ENCODE measurements around the gene PROSER3. TPM values are rescaled to one million over a fixed set of nuclear protein-coding genes. Genes with fewer than 3 reads are reported as not detected.

Gene PROSER3
- total and polyA plus RNA-seq, 2 of the 13 experiments (the other 11 are each of a cell fraction or from before 2014, with no cell fraction given): 5.1 to 5.7 TPM

DNA sequence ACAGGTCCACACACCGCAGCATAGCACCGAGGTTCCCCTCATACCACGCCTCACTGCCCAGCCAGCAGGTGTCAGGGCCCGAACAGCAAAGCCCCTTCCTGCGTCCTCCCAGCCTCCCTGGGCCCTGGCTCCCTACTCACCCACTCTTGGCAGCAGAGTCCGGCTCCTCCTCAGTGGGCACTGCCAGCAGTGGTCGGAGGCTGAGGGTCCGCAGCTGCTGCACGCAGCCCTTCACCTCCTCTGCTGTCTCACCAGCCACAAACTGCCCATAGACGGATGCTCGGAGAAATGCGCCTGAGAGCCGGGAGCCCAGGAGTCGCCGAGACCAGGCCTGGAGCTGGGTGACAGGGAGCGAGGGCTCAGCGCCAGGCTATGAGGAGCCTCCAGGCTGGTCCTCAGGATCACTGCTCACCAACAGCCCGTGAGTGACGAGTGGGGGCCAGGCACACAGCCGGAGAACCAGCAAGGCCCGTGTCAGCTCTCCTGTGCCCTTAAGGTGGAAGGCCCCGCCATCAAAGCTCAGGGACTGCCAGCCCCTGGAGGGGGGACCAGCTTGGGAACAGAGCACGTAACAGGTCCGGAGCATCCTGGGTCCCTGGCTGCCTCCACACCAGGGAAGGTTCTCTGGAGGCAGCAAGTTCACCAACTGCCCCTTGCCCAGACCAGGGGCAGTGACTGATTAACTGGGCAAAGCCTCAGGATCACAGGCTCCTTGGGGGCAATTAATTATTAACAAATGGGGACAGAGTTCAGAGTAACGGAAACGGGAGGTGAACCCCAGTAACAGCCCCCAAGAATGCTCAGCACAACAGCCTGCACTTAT is 54.5 kb downstream of the PROSER3 start, which contains the start of gene PRODH2 (continued):
- TF ChIP-seq, protein P1, sequence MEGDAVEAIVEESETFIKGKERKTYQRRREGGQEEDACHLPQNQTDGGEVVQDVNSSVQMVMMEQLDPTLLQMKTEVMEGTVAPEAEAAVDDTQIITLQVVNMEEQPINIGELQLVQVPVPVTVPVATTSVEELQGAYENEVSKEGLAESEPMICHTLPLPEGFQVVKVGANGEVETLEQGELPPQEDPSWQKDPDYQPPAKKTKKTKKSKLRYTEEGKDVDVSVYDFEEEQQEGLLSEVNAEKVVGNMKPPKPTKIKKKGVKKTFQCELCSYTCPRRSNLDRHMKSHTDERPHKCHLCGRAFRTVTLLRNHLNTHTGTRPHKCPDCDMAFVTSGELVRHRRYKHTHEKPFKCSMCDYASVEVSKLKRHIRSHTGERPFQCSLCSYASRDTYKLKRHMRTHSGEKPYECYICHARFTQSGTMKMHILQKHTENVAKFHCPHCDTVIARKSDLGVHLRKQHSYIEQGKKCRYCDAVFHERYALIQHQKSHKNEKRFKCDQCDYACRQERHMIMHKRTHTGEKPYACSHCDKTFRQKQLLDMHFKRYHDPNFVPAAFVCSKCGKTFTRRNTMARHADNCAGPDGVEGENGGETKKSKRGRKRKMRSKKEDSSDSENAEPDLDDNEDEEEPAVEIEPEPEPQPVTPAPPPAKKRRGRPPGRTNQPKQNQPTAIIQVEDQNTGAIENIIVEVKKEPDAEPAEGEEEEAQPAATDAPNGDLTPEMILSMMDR (CRISPR knock-in tag; IDR thresholded peaks at IDR 0.05): peak; percentile 69
- TF ChIP-seq, protein P2, sequence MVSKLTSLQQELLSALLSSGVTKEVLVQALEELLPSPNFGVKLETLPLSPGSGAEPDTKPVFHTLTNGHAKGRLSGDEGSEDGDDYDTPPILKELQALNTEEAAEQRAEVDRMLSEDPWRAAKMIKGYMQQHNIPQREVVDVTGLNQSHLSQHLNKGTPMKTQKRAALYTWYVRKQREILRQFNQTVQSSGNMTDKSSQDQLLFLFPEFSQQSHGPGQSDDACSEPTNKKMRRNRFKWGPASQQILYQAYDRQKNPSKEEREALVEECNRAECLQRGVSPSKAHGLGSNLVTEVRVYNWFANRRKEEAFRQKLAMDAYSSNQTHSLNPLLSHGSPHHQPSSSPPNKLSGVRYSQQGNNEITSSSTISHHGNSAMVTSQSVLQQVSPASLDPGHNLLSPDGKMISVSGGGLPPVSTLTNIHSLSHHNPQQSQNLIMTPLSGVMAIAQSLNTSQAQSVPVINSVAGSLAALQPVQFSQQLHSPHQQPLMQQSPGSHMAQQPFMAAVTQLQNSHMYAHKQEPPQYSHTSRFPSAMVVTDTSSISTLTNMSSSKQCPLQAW (CRISPR knock-in tag; IDR thresholded peaks at IDR 0.05): peak; percentile 100
- no peak for TF ChIP-seq SOX6 (IDR thresholded peaks at IDR 0.05)
- peak; percentile 74 for TF ChIP-seq SOX6 (CRISPR knock-in tag; IDR thresholded peaks at IDR 0.05)
- peak; percentile 33 for TF ChIP-seq IKZF4 (CRISPR knock-in tag; IDR thresholded peaks at IDR 0.05; ENCODE audit: borderline replicate concordance, low read depth, not compliant biosample characterization)
- peak; percentile 65; the same call in 1 of the 2 replicates for TF ChIP-seq SAFB2 (CRISPR knock-in tag; IDR thresholded peaks at IDR 0.05; ENCODE audit: borderline replicate concordance, low read depth)
- TF ChIP-seq ZNF780A (CRISPR knock-in tag; IDR thresholded peaks at IDR 0.05): 0 out of 2 replicates have a peak, but pooled peaks have one; percentile 11
- TF ChIP-seq HOXA3 (CRISPR knock-in tag; IDR thresholded peaks at IDR 0.05): peak; percentile 71; the same call in 1 of the 2 replicates
- 0 out of 2 replicates have a peak, but pooled peaks have one; percentile 45 for TF ChIP-seq ZSCAN21 (CRISPR knock-in tag; IDR thresholded peaks at IDR 0.05; ENCODE audit: borderline replicate concordance)
- no peak for TF ChIP-seq SALL2 (CRISPR knock-in tag; IDR thresholded peaks at IDR 0.05)
- TF ChIP-seq, protein P3, sequence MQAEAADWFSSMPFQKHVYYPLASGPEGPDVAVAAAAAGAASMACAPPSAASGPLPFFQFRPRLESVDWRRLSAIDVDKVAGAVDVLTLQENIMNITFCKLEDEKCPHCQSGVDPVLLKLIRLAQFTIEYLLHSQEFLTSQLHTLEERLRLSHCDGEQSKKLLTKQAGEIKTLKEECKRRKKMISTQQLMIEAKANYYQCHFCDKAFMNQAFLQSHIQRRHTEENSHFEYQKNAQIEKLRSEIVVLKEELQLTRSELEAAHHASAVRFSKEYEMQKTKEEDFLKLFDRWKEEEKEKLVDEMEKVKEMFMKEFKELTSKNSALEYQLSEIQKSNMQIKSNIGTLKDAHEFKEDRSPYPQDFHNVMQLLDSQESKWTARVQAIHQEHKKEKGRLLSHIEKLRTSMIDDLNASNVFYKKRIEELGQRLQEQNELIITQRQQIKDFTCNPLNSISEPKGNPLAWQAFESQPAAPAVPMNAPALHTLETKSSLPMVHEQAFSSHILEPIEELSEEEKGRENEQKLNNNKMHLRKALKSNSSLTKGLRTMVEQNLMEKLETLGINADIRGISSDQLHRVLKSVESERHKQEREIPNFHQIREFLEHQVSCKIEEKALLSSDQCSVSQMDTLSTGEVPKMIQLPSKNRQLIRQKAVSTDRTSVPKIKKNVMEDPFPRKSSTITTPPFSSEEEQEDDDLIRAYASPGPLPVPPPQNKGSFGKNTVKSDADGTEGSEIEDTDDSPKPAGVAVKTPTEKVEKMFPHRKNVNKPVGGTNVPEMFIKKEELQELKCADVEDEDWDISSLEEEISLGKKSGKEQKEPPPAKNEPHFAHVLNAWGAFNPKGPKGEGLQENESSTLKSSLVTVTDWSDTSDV (CRISPR knock-in tag; IDR thresholded peaks at IDR 0.05): peak; percentile 82; the same call in 1 of the 2 replicates
- TF ChIP-seq ZFY (CRISPR knock-in tag; IDR thresholded peaks at IDR 0.05): peak; percentile 20; the same call in 1 of the 2 replicates
- TF ChIP-seq ADNP (CRISPR knock-in tag; IDR thresholded peaks at IDR 0.05): no peak
- peak; percentile 20; the same call in 1 of the 2 replicates for TF ChIP-seq CEBPB (IDR thresholded peaks at IDR 0.05; ENCODE audit: borderline replicate concordance, low read depth, low read length)
- TF ChIP-seq ZNF558 (CRISPR knock-in tag; IDR thresholded peaks at IDR 0.05; ENCODE audit: borderline replicate concordance): peak; percentile 74; the same call in 1 of the 2 replicates
- peak; percentile 18; the same call in 1 of the 2 replicates for TF ChIP-seq MEIS2 (CRISPR knock-in tag; IDR thresholded peaks at IDR 0.05)
- TF ChIP-seq, protein P4, sequence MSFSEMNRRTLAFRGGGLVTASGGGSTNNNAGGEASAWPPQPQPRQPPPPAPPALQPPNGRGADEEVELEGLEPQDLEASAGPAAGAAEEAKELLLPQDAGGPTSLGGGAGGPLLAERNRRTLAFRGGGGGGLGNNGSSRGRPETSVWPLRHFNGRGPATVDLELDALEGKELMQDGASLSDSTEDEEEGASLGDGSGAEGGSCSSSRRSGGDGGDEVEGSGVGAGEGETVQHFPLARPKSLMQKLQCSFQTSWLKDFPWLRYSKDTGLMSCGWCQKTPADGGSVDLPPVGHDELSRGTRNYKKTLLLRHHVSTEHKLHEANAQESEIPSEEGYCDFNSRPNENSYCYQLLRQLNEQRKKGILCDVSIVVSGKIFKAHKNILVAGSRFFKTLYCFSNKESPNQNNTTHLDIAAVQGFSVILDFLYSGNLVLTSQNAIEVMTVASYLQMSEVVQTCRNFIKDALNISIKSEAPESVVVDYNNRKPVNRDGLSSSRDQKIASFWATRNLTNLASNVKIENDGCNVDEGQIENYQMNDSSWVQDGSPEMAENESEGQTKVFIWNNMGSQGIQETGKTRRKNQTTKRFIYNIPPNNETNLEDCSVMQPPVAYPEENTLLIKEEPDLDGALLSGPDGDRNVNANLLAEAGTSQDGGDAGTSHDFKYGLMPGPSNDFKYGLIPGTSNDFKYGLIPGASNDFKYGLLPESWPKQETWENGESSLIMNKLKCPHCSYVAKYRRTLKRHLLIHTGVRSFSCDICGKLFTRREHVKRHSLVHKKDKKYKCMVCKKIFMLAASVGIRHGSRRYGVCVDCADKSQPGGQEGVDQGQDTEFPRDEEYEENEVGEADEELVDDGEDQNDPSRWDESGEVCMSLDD (CRISPR knock-in tag; IDR thresholded peaks at IDR 0.05; ENCODE audit: borderline replicate concordance): peak; percentile 99
- TF ChIP-seq SP5 (CRISPR knock-in tag; IDR thresholded peaks at IDR 0.05; ENCODE audit: borderline replicate concordance, low read depth): peak; percentile 43; the same call in 1 of the 2 replicates
- peak; percentile 76 for TF ChIP-seq ZNF891 (CRISPR knock-in tag; IDR thresholded peaks at IDR 0.05)

Measured in HepG2 (cell line).